Measurements from ENCODE around the gene CD82. TPM values are rescaled to one million over a fixed set of nuclear protein-coding genes. Genes with fewer than 3 reads are reported as not detected.

Gene CD82, protein sequence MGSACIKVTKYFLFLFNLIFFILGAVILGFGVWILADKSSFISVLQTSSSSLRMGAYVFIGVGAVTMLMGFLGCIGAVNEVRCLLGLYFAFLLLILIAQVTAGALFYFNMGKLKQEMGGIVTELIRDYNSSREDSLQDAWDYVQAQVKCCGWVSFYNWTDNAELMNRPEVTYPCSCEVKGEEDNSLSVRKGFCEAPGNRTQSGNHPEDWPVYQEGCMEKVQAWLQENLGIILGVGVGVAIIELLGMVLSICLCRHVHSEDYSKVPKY
- 14.7 and 23.2 TPM in 2 replicates for total RNA-seq

DNA sequence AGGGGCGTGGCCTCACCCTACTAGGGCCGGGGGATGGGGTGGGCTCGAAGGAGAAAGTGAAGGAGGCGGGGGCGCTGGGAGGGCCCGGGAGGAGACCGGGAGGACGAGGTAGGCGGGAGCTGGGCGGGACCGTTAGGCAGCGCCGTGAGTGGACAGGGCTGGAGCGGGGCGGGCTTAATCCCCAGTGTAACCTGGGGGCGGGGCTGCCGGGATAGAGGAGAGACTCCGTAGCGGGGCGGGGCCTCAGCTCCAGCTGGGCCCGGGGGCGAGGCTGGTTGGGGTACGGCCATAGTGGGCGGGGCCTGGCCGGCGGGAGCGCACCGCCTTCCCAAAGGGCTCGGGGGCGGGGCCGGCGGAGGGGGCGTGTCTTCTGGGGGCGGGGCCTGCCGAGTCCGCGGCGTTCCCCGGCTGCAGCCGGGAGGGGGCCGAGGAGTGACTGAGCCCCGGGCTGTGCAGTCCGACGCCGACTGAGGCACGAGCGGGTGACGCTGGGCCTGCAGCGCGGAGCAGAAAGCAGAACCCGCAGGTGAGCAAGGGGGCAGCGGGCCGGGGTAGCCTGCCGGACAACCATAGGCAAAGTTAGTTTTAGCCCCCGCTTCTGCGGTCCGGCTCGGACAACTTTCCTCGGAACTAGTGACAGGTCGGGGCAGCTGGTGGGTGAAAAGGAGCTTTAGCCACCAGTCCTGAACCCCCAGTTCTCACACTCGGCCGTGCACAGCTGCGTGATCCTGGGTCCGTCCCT lies at the start of gene CD82:
TSS of gene CD82 (plus strand) at position 453 of the 742 bp plus-strand sequence. CDS start 29,000 bp downstream, outside the sequence.
- Histone ChIP-seq H4K20me1 (ENCODE audit: insufficient read depth, low read length) (no peaks in the 10 kb centered on the region), H3K79me2 (ENCODE audit: insufficient read depth, low read length) (peaks cover 24% of the 10 kb centered on the region), H3K27ac (ENCODE audit: low read depth, low read length) (peak within 1 kb of the TSS; percentile 99), H3K4me1 (ENCODE audit: insufficient read depth, low read length) (peaks cover 58% of the 10 kb centered on the region), H3K4me2 (ENCODE audit: insufficient read depth, low read length) (peak within 1 kb of the TSS; percentile 91), H2AFZ (ENCODE audit: low read length) (peak within 1 kb of the TSS; percentile 92), H3K27me3 (ENCODE audit: insufficient read depth, low read length) (no peaks in the 10 kb centered on the region), H3K9me3 (ENCODE audit: low read depth, low read length) (no peaks in the 10 kb centered on the region), H3K36me3 (ENCODE audit: insufficient read depth, low read length) (no peaks in the 10 kb centered on the region), H3K4me3 (ENCODE audit: insufficient read depth, low read length) (peak within 1 kb of the TSS; percentile 75)
- peak; percentile 8 for TF ChIP-seq CTCF (IDR thresholded peaks at IDR 0.05; ENCODE audit: extremely low read depth, low read depth, low read length)
- DNase-seq (ENCODE audit: insufficient read length, low spot score, missing footprints), result peak; percentile 99

DNA sequence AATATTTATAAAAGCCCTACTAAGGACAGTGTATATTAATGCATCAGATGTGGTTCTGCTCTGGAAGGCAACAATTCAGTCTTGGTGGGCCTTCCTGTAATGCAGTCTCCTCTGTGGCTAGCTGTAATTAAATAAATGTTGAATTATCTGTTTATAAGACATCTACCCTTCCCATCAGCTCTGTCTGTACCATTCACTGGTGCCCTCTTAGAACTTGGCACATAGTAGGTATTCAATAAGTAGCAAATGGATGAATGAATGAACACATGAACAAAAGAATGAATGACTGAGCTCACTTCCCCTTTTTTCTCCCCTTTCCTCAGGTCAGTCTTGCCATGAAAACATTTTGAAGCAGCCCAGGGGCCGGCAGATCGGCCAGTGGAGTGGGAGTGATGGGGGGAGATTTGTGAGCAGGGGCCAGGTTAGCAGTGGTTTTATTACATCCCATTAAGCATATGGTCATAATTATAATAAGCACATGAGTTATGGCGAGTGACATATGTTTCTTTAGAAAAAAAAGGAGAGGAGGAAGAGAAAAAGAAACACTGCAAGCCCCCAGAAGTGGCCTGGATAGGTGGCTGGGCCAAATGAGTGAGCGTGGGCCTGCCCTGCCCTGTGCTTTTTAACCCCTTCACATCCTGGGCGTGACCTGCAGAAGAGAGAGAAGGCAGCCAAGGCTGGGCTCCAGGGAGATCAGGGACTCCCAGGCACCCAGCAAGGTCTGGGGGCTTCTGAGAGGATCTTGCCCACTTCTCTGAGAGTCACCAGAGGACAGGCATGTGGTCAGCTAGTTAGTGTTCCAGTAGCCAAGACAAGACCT lies 48.6 kb upstream of the CD82 start:
- Histone ChIP-seq H3K4me1 (ENCODE audit: insufficient read depth, low read length) (no peaks in the 10 kb centered on the region), H3K79me2 (ENCODE audit: insufficient read depth, low read length) (no peaks in the 10 kb centered on the region), H2AFZ (ENCODE audit: low read length) (no peak overlapping the region), H3K27me3 (ENCODE audit: insufficient read depth, low read length) (peaks cover 64% of the 10 kb centered on the region), H3K27ac (ENCODE audit: low read depth, low read length) (no peak overlapping the region), H3K4me2 (ENCODE audit: insufficient read depth, low read length) (no peak overlapping the region), H3K36me3 (ENCODE audit: insufficient read depth, low read length) (no peaks in the 10 kb centered on the region), H3K9me3 (ENCODE audit: low read depth, low read length) (no peaks in the 10 kb centered on the region), H4K20me1 (ENCODE audit: insufficient read depth, low read length) (no peaks in the 10 kb centered on the region), H3K4me3 (ENCODE audit: insufficient read depth, low read length) (no peak overlapping the region)
- TF ChIP-seq CTCF (IDR thresholded peaks at IDR 0.05; ENCODE audit: extremely low read depth, low read depth, low read length), result no peak
- no peak for DNase-seq (ENCODE audit: insufficient read length, low spot score, missing footprints)

DNA sequence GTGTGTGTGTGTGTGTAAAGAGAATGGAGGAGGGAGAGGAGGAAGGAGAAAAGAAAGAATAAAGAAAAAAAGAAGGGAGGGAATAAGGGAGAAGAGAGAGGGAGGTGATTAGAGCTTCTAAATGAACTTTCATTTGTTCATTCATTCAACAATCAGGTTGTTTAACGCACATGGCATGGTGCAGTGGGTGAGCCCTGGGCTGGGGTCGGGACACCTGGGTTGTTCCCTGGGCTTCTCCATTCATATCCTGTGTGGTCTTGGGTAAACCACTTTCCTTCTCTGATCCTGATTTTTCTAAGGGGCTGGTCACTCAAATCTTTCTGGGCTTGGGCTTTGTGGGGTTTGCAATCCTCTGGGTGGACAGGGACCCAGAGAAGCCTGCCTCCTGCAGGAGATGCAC lies 47.9 kb upstream of the CD82 start:
- Histone ChIP-seq H3K27ac (ENCODE audit: low read depth, low read length) (no peak overlapping the region), H3K36me3 (ENCODE audit: insufficient read depth, low read length) (no peaks in the 10 kb centered on the region), H2AFZ (ENCODE audit: low read length) (no peak overlapping the region), H3K79me2 (ENCODE audit: insufficient read depth, low read length) (no peaks in the 10 kb centered on the region), H3K4me2 (ENCODE audit: insufficient read depth, low read length) (no peak overlapping the region), H4K20me1 (ENCODE audit: insufficient read depth, low read length) (no peaks in the 10 kb centered on the region), H3K4me3 (ENCODE audit: insufficient read depth, low read length) (no peak overlapping the region), H3K9me3 (ENCODE audit: low read depth, low read length) (no peaks in the 10 kb centered on the region), H3K27me3 (ENCODE audit: insufficient read depth, low read length) (peaks cover 63% of the 10 kb centered on the region), H3K4me1 (ENCODE audit: insufficient read depth, low read length) (no peaks in the 10 kb centered on the region)
- no peak for DNase-seq (ENCODE audit: insufficient read length, low spot score, missing footprints)
- no peak for TF ChIP-seq CTCF (IDR thresholded peaks at IDR 0.05; ENCODE audit: extremely low read depth, low read depth, low read length)
